Measurements from ENCODE around the gene DMD.

- TF ChIP-seq POLR2A (IDR thresholded peaks at IDR 0.05) = no peak
- TF ChIP-seq CTCF (IDR thresholded peaks at IDR 0.05) = no peak
Observed at GRCh38 chrX:31181377-31182000, 2029.9 kb downstream of the DMD start.

Data from sigmoid colon (tissue), 3 donors.